ENCODE results near the gene TENT5A. TPM values are rescaled to one million over a fixed set of nuclear protein-coding genes. Genes with fewer than 3 reads are reported as not detected.

Gene TENT5A
- total RNA-seq, 1 donor from 2014 or later, result 10.9 TPM

DNA sequence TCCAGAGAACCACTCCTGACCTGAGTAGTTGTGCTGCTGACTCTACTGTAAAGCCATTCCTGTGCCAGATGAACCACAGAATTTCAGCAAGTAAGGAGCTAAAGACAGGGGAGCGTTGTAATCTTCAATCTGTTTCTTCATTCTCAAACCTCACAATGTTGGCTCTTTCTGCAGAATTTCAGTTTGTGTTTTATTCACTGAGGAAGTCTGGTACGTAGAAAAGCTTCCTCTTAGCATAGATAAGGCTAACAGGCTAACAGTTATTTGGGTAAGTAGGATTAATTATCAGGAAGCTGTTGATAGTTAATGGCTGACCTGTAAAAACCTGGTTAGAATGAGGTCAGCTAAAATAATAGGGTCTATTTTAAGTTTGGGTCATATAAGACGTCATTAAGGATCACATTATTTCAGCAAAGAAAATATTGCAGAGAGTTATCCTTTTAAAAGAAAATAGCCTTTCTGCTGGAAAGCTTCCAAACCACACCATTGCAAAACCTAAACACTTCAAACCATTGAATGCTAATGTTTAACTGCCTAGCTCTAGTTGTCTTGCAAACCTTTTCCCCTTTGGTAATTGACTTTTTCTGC is 14.1 kb upstream of the TENT5A start:
- Mint-ChIP-seq H3K4me3 (no peak overlapping the region), H3K27me3 (ENCODE audit: low read depth) (no peaks in the 10 kb centered on the region), H3K4me1 (peaks cover 43% of the 10 kb centered on the region), H3K36me3 (no peaks in the 10 kb centered on the region), H3K27ac (peak overlapping the region; percentile 70), H3K9me3 (peaks cover 5% of the 10 kb centered on the region)
- TF ChIP-seq, protein P1, sequence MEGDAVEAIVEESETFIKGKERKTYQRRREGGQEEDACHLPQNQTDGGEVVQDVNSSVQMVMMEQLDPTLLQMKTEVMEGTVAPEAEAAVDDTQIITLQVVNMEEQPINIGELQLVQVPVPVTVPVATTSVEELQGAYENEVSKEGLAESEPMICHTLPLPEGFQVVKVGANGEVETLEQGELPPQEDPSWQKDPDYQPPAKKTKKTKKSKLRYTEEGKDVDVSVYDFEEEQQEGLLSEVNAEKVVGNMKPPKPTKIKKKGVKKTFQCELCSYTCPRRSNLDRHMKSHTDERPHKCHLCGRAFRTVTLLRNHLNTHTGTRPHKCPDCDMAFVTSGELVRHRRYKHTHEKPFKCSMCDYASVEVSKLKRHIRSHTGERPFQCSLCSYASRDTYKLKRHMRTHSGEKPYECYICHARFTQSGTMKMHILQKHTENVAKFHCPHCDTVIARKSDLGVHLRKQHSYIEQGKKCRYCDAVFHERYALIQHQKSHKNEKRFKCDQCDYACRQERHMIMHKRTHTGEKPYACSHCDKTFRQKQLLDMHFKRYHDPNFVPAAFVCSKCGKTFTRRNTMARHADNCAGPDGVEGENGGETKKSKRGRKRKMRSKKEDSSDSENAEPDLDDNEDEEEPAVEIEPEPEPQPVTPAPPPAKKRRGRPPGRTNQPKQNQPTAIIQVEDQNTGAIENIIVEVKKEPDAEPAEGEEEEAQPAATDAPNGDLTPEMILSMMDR (IDR thresholded peaks at IDR 0.05; ENCODE audit: unreplicated experiment), result no peak
- no peak for DNase-seq (ENCODE audit: low spot score in 2 of 2, unreplicated experiment in 2 of 2)

DNA sequence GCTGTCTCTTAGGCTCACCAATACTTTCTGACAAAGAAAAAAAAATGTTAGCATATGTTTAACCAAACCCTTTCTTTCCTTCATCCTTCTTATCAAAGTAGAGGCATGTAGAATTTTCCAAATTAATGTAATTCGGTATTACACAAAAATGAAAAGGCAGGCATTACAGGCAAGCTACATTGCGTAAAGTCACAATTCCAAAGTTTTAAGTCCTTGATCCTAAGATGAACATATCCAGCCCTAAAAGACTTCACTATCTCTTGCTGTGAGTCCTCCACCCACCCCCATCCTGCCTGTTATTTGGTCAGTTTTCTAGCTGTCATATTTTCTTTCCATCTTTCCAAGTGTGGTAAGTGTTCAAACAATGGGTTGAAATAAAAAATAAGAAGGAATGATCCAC is 12.1 kb upstream of the TENT5A start:
- DNase-seq (ENCODE audit: low spot score in 2 of 2, unreplicated experiment in 2 of 2), result no peak
- Mint-ChIP-seq H3K4me1 (peaks cover 44% of the 10 kb centered on the region), H3K36me3 (no peaks in the 10 kb centered on the region), H3K9me3 (peaks cover 5% of the 10 kb centered on the region), H3K27ac (no peak overlapping the region), H3K27me3 (ENCODE audit: low read depth) (no peaks in the 10 kb centered on the region), H3K4me3 (no peak overlapping the region)
- TF ChIP-seq, protein P1 (IDR thresholded peaks at IDR 0.05; ENCODE audit: unreplicated experiment), result no peak

DNA sequence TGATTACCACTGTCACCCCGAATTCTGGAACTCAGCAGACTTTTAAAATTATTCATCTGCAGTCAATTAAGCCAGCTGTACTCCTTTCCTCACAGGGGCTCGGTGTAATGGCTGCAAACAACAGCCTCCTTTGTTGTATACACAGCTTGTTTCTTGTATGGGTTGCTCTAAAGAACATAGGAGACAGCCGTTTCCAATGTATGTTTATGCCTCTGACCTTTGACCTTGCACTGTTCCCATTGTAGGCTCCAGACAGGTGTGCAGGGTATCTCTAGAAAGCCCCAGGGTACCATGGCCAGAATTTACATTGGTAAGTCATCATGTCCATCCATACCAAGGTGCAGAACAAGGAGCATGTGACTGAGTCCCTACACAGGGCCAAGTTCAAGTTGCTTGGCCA is 11.5 kb upstream of the TENT5A start:
- H3K9me3 Mint-ChIP-seq, result peaks cover 5% of the 10 kb centered on the region
- TF ChIP-seq, protein P1 (IDR thresholded peaks at IDR 0.05; ENCODE audit: unreplicated experiment), result no peak
- H3K4me1 Mint-ChIP-seq, result peaks cover 47% of the 10 kb centered on the region
- no peak overlapping the region for H3K4me3 Mint-ChIP-seq
- no peak for DNase-seq (ENCODE audit: low spot score in 2 of 2, unreplicated experiment in 2 of 2)
- no peaks in the 10 kb centered on the region for H3K27me3 Mint-ChIP-seq (ENCODE audit: low read depth)
- H3K36me3 Mint-ChIP-seq, result no peaks in the 10 kb centered on the region
- no peak overlapping the region for H3K27ac Mint-ChIP-seq

DNA sequence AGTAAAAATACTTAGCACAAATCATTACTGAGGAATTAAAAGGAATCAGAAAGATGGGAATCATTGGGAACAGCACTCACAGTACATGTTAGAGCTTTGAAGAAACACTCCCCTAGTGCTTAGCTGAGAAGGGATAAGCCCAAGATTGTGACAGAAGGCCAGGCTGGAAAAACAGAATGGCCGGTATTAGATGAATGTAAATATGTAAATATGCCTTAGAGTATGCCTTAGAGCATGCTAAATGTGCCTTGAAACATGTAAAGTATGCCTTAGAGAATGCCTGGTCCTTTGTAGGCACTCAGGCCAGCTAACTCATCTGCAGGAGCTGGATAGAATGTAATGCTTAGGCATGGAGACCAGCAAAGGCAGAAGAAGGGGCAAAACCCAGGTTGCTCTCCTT is 10.6 kb upstream of the TENT5A start:
- H3K4me1 Mint-ChIP-seq, result peaks cover 43% of the 10 kb centered on the region
- TF ChIP-seq, protein P1 (IDR thresholded peaks at IDR 0.05; ENCODE audit: unreplicated experiment), result no peak
- no peak overlapping the region for H3K4me3 Mint-ChIP-seq
- no peaks in the 10 kb centered on the region for H3K27me3 Mint-ChIP-seq (ENCODE audit: low read depth)
- DNase-seq (ENCODE audit: low spot score in 2 of 2, unreplicated experiment in 2 of 2), result no peak
- H3K27ac Mint-ChIP-seq, result no peak overlapping the region
- H3K36me3 Mint-ChIP-seq, result no peaks in the 10 kb centered on the region
- H3K9me3 Mint-ChIP-seq, result peaks cover 5% of the 10 kb centered on the region

DNA sequence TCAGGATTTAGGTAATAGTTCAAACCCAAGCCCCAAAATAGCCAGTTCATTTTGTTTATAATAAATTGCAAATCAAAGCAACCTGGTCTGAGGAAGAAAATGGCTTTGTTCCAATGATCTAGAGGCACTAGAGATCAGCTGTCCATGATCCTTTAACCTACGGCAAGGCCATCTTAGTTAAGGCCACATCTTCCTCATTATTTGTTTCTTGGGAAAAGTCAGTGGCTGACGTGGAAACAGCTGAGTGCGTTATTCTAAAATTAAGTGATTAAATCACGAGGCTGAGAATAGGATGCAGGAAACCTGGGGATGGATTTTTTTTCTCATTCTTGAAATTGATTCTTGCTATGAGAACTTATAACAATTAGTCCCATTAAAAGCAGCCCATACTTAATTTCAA is 10.1 kb upstream of the TENT5A start:
- no peak for DNase-seq (ENCODE audit: low spot score in 2 of 2, unreplicated experiment in 2 of 2)
- no peaks in the 10 kb centered on the region for H3K27me3 Mint-ChIP-seq (ENCODE audit: low read depth)
- H3K4me1 Mint-ChIP-seq, result peaks cover 40% of the 10 kb centered on the region
- no peaks in the 10 kb centered on the region for H3K36me3 Mint-ChIP-seq
- peaks cover 5% of the 10 kb centered on the region for H3K9me3 Mint-ChIP-seq
- no peak overlapping the region for H3K4me3 Mint-ChIP-seq
- TF ChIP-seq, protein P1 (IDR thresholded peaks at IDR 0.05; ENCODE audit: unreplicated experiment), result no peak
- no peak overlapping the region for H3K27ac Mint-ChIP-seq

DNA sequence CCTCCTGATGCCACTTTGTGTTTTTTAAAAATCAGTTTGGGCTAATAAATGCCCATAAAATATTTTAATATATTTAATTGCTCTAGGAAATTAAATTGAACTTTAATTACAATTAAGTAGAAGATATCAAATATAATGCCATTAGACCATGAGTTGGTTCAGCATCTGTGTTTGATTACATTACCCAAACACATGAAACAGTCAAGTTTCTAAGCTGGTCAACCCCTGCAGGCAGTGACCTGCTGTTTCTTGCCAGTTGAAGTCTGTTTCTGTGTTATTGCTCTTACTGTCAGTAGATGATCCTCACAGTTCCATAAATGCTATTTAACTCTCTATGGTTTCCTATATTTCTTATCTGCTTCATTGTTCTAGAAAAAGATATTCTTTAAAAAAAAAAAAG is 9.7 kb upstream of the TENT5A start:
- Mint-ChIP-seq H3K27me3 (ENCODE audit: low read depth) (no peaks in the 10 kb centered on the region), H3K4me3 (no peak overlapping the region), H3K36me3 (no peaks in the 10 kb centered on the region), H3K9me3 (peaks cover 5% of the 10 kb centered on the region), H3K4me1 (peaks cover 39% of the 10 kb centered on the region), H3K27ac (no peak overlapping the region)
- no peak for DNase-seq (ENCODE audit: low spot score in 2 of 2, unreplicated experiment in 2 of 2)
- TF ChIP-seq, protein P1 (IDR thresholded peaks at IDR 0.05; ENCODE audit: unreplicated experiment), result no peak
